Measurements from ENCODE around the gene UNKL. TPM values are rescaled to one million over a fixed set of nuclear protein-coding genes. Genes with fewer than 3 reads are reported as not detected.

The UNKL gene
- total RNA-seq, 4 donors from 2014 or later: 31.8 to 38.8 (median 35.8) TPM

DNA sequence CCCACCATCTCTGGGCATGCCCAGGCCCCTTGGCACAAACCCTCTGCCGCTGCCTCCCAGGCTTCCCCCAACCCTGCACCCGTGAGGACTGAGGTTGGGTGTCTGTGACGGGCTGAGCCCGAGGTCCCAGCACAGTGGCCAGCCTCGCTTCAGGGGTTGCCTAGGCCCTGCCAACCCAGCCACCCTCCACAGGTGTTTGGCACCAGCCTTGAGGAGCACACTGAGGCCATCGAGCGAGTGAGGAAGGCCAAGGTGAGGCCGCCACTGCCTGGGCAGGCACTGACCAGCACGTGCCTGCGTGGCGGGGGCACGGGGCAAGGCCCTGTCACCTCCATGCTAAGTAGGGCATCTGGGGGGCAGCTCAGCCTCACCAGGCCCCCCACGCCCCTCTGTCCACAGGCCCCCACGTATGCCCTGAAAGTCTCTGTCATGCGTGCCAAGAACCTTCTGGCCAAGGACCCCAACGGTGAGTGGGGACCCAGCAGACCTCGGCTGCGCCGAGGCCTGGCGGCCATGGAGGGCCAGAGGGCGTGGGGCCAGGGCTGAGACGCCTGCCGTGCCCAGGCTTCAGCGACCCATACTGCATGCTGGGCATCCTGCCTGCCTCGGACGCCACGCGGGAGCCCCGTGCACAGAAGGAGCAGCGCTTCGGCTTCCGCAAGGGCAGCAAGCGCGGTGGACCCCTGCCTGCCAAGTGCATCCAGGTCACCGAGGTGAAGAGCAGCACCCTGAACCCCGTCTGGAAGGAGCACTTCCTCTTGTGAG, 73.6 kb downstream of the UNKL start:
- intact Hi-C loops (cut with DNase I; ENCODE audit: low total_unique reads): loop anchor here (5.0 kb wide), 1 partner anchor 34 kb away; the partner anchor contains the start of gene UBE2I
- DNase-seq: no peak
- H3K27ac ChIP-seq: no peak overlapping the region

DNA sequence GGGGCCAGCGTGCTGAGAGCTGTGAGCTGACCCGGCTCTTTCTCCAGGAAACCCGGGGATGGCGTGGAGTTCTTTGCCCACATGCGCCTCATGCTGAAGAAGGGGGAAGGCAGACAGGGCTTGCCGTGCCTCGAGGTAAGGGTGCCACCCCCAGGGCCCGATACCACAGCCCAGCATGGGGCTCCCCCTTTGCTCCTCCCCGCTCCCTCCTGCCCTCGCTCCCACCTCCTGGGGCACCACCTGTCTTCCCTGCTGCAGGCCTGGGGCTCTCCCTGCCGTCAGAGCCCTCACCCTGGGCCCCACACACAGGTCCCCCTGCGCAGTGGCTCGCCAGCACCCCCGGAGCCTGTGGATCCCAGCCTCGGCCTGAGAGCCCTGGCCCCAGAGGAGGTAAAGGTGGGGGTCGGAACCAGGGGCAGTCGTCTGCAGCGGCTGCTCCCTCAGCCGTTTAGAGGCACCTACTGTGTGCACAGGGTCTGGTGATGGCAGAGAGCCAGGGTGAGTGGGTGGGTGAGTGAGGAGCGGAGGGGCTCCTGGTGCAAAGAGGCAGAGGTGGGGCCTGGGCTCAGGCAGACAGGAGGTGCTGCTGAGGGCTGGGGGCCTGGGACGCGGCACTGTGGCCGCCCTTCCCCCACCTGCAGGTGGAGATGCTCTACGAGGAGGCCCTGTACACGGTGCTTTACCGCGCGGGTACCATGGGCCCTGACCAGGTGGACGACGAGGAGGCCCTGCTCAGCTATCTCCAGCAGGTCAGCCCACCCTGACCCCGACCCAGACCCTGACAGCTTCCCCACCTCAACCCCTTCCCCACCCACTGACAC, 75.4 kb downstream of the UNKL start:
- ATAC-seq: no peak

More for the DNA sequence above, 73.6 kb downstream of the UNKL start:
- TF ChIP-seq, protein P1, sequence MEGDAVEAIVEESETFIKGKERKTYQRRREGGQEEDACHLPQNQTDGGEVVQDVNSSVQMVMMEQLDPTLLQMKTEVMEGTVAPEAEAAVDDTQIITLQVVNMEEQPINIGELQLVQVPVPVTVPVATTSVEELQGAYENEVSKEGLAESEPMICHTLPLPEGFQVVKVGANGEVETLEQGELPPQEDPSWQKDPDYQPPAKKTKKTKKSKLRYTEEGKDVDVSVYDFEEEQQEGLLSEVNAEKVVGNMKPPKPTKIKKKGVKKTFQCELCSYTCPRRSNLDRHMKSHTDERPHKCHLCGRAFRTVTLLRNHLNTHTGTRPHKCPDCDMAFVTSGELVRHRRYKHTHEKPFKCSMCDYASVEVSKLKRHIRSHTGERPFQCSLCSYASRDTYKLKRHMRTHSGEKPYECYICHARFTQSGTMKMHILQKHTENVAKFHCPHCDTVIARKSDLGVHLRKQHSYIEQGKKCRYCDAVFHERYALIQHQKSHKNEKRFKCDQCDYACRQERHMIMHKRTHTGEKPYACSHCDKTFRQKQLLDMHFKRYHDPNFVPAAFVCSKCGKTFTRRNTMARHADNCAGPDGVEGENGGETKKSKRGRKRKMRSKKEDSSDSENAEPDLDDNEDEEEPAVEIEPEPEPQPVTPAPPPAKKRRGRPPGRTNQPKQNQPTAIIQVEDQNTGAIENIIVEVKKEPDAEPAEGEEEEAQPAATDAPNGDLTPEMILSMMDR (IDR thresholded peaks at IDR 0.05 in 4 of 5, conservative IDR thresholded peaks at IDR 0.05 in 1 of 5): no peak
- no peak for TF ChIP-seq POLR2A (IDR thresholded peaks at IDR 0.05)
- no peaks in the 10 kb centered on the region for H3K27me3 ChIP-seq
- H3K4me1 ChIP-seq: peaks cover 4 to 12% of the 10 kb centered on the region in 2 donors
- in situ Hi-C loops (cut with MboI; ENCODE audit: low sequenced_read_pairs in 4 of 4): no loop called here
- no peaks in the 10 kb centered on the region for H3K36me3 ChIP-seq
- H3K9me3 ChIP-seq: no peaks in the 10 kb centered on the region
- H3K4me3 ChIP-seq: no peak overlapping the region
- no peak for ATAC-seq

DNA sequence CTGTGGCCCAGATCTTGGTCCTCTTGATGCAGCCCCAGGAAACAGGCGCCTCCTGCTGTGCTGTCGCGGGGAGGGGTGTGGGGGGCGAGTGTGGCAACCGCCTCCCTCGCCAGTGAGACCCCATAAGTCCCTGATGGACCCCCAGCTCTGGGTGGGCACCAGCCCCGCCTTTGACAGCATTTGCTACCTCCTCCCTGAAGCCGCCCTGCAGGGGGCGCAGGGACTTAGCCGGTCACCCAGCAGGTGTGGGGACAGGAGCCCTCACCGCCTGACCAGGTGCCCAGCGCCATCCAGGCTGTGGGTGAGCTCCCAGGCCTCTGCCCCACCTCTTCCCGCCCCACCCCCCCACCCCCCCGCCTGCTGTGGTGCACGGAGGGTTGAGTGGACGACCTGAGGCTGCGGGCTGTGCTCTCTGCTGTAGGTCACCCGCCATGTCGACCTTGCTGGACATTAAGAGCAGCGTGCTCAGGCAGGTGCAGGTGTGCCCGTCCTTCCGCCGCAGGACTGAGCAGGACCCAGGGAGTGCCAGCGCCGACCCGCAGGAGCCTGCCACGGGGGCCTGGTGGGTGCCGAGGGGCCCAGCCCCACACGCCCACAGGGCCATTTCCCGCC, 76.3 kb downstream of the UNKL start:
- intact Hi-C loops (cut with DNase I; ENCODE audit: low total_unique reads): no loop called here
- H3K4me3 ChIP-seq: no peak overlapping the region
- DNase-seq (no peak), ATAC-seq (no peak)
- H3K4me1 ChIP-seq: peaks cover 4 to 5% of the 10 kb centered on the region in 2 donors
- TF ChIP-seq, protein P1 (IDR thresholded peaks at IDR 0.05 in 4 of 5, conservative IDR thresholded peaks at IDR 0.05 in 1 of 5): no peak
- TF ChIP-seq POLR2A (IDR thresholded peaks at IDR 0.05): no peak
- H3K9me3 ChIP-seq: no peaks in the 10 kb centered on the region
- H3K36me3 ChIP-seq: no peaks in the 10 kb centered on the region
- H3K27me3 ChIP-seq: peaks cover 16 to 23% (median 21%) of the 10 kb centered on the region in 3 donors
- H3K27ac ChIP-seq: no peak overlapping the region
- in situ Hi-C loops (cut with MboI; ENCODE audit: low sequenced_read_pairs in 4 of 4): no loop called here

More for the DNA sequence above, 75.4 kb downstream of the UNKL start:
- intact Hi-C loops (cut with DNase I; ENCODE audit: low total_unique reads): no loop called here
- no peak for DNase-seq
- Histone ChIP-seq H3K4me3 (no peak overlapping the region), H3K36me3 (no peaks in the 10 kb centered on the region), H3K9me3 (no peaks in the 10 kb centered on the region), H3K4me1 (peaks cover 4 to 12% of the 10 kb centered on the region in 2 donors), H3K27ac (no peak overlapping the region), H3K27me3 (peaks cover 12 to 18% (median 14%) of the 10 kb centered on the region in 3 donors)
- in situ Hi-C loops (cut with MboI; ENCODE audit: low sequenced_read_pairs in 4 of 4): no loop called here
- TF ChIP-seq POLR2A (IDR thresholded peaks at IDR 0.05): no peak
- TF ChIP-seq, protein P1 (IDR thresholded peaks at IDR 0.05 in 4 of 5, conservative IDR thresholded peaks at IDR 0.05 in 1 of 5): no peak

DNA sequence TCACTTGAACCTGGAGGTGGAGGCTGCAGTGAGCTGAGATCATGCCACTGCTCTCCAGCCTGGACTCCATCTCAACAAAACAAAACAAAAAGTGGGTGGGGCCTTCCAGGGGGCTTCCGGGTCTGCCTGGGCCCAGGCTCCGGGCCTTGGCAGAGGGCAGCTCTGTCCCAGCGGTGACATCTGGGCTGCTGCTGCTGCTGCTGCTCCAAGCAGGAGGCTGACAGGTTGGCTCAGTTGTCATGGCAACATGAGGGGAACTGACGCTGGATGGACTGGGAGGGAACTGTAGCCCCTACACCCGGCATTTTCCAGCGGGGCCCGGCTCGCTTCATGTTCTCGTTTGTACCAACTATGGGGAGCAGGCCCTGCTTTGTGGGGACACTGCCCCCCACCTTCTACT, 77.0 kb downstream of the UNKL start:
- in situ Hi-C loops (cut with MboI; ENCODE audit: low sequenced_read_pairs in 4 of 4): no loop called here
- Histone ChIP-seq H3K36me3 (no peaks in the 10 kb centered on the region), H3K4me3 (no peak overlapping the region), H3K27ac (no peak overlapping the region), H3K9me3 (no peaks in the 10 kb centered on the region), H3K27me3 (peaks cover 20 to 30% (median 28%) of the 10 kb centered on the region in 3 donors), H3K4me1 (peaks cover under 1 to 5% of the 10 kb centered on the region in 2 donors)
- intact Hi-C loops (cut with DNase I; ENCODE audit: low total_unique reads): no loop called here
- TF ChIP-seq POLR2A (IDR thresholded peaks at IDR 0.05): no peak
- TF ChIP-seq, protein P1 (IDR thresholded peaks at IDR 0.05 in 4 of 5, conservative IDR thresholded peaks at IDR 0.05 in 1 of 5): no peak
- ATAC-seq (no peak), DNase-seq (no peak)
